ENCODE data around the gene TARS3. TPM values are rescaled to one million over a fixed set of nuclear protein-coding genes. Genes with fewer than 3 reads are reported as not detected.

The TARS3 gene
- total RNA-seq, 1 experiment from 2014 or later, result 12.1 TPM

GRCh38 chr15:101623367-101624304 is 100.6 kb downstream of the TARS3 start:
- no peak for DNase-seq (ENCODE audit: low read depth)

- no peak for DNase-seq (ENCODE audit: low read depth)
These were observed 102.3 kb downstream of the TARS3 start for GRCh38 chr15:101621961-101622360.

DNA sequence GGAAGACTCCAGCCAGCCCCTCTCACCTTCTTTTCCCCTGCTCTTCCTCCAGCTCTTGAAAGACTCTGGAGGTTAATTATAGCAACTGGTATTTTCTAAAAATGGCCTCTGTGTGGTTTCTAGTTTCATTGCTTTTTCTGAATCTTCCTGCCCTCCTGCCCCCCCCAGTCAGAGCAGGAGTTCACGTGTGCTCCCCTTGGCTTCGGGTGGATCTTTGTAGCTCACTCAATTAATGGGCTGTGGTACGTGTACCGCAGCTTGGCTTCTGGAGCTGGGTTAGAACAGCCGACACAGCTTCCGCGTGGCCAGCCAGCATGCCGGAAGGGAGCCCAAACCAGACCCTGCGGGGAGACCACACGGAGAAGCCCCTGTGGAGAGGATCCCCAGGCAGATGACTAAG is 103.6 kb downstream of the TARS3 start:
- DNase-seq (ENCODE audit: low read depth), result peak; percentile 58

- DNase-seq (ENCODE audit: low read depth), result no peak
These were observed 104.7 kb downstream of the TARS3 start for GRCh38 chr15:101619615-101619865.

- no peak for DNase-seq (ENCODE audit: low read depth)
These were observed 105.2 kb downstream of the TARS3 start for GRCh38 chr15:101618851-101619614.

- no peak for DNase-seq (ENCODE audit: low read depth)
These were observed 106.2 kb downstream of the TARS3 start for GRCh38 chr15:101618076-101618475.

DNA sequence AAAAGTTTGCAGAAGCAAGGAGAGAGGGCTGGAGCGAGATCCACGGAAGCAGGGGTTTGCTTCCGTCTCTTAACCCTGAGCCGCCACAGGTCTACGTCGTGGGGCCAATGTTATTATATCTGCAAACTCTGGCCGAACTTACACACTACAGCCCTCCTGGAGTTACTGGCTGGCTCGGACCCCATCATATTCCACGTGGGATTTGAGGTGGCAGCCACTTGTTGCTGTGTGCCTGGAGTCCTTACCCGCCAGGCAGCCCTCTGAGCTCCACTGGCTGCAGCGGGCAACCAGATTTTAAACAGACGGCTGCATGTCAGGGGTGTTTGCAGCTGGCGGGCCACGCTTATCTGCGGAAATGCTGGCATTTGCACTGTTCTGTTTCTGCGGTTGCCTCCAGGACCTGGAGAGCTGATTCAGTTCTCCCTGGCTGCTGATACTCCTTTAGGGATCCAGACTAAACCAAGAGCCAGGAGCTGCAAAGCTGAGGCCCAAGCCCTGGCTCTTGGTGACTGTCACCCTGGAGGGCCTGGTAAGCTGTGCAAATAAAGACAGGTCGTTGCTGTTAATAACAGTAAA is 106.8 kb downstream of the TARS3 start:
- peak; percentile 11 for DNase-seq (ENCODE audit: low read depth)

- peak; percentile 58 for DNase-seq (ENCODE audit: low read depth)
These were observed 108.1 kb downstream of the TARS3 start for GRCh38 chr15:101615986-101616848.

GRCh38 chr15:101615414-101615985 is 108.8 kb downstream of the TARS3 start:
- no peak for DNase-seq (ENCODE audit: low read depth)

GRCh38 chr15:101614761-101615160 is 109.5 kb downstream of the TARS3 start:
- DNase-seq (ENCODE audit: low read depth), result no peak

DNA sequence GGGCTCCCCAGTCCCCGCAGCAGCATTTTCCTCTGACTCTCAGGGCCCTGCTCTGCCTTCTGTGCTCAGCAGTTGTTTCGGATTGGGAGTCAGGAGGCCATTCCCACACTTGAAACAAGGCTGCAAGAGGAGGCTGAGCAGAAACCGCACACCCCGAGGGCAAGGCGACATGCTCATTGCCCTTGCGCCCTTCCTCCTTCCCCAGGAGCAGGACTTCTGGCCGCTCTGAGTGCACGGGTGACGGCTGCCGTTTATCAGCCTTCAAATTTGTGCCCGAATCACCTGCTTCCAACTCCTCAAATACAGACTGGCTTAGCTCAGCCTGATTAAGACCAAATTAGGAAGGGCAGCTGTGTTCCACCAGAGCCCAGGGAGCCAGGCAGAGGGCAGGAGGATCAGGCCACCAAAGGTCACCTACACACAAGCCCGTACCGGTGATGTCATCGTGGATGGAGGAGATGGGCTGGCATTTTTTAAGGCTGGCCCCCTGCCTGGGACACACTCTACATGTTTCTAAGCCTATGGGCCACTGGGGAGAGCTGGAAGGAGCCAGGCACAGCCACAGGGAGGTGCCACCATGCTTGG is 110.2 kb downstream of the TARS3 start:
- DNase-seq (ENCODE audit: low read depth), result peak; percentile 71

- DNase-seq (ENCODE audit: low read depth), result peak; percentile 73
These were observed 110.9 kb downstream of the TARS3 start for GRCh38 chr15:101613130-101614000.

DNA sequence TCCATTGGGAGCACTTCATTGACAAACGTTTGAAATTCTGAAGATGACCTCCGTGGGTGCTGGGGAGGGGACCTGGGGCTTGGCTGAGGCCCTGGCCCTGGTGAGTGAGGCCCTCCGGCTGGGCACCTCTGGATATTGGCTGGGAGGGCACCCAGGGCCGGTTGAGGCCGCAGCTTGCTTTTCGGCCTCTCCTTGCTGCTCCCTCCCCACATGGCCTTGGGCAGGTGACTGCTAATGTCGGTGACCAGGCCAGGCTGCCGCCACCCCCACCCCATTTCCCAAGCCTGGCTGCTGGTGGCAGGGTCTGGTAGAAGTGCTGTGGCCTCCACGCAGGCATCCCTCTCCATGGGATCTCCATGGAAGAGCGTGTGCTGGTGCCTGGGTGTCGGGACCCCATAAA is 111.6 kb downstream of the TARS3 start:
- no peak for DNase-seq (ENCODE audit: low read depth)

GRCh38 chr15:101611580-101612299 is 112.5 kb downstream of the TARS3 start:
- no peak for DNase-seq (ENCODE audit: low read depth)

GRCh38 chr15:101611007-101611406 is 113.3 kb downstream of the TARS3 start:
- no peak for DNase-seq (ENCODE audit: low read depth)

- no peak for DNase-seq (ENCODE audit: low read depth)
These were observed 113.7 kb downstream of the TARS3 start for GRCh38 chr15:101610611-101611000.

GRCh38 chr15:101609742-101610610 is 114.3 kb downstream of the TARS3 start:
- DNase-seq (ENCODE audit: low read depth), result no peak

GRCh38 chr15:101608201-101608600 is 116.1 kb downstream of the TARS3 start:
- peak; percentile 17 for DNase-seq (ENCODE audit: low read depth)
